HepG2 (cell line): ENCODE data around the gene EVA1A. TPM values are rescaled to one million over a fixed set of nuclear protein-coding genes. Genes with fewer than 3 reads are reported as not detected.
A peak's percentile ranks its signal among the peaks of the same experiment; 100 is the strongest.

Experiments used
- ATRX ChIP-seq: sonication (generic); formaldehyde crosslinking; IDR thresholded peaks from 2 replicates; pipeline ENCODE4 v1.4.0; 2020; ENCODE audit warnings: missing genetic modification reagents, borderline replicate concordance
- FOXK2 ChIP-seq: fragments of 450-650 bp; IDR thresholded peaks from 2 replicates; pipeline ENCODE4 v1.6.1; 2016
- JUN ChIP-seq: sonication (generic); formaldehyde crosslinking; IDR thresholded peaks from 2 replicates; pipeline ENCODE4 v1.4.0; 2020; ENCODE audit warnings: mild to moderate bottlenecking, missing genetic modification reagents
- LCORL ChIP-seq, 2 experiments: fragments of 450-650 bp in 1 of 2; sonication (generic) in 1 of 2; formaldehyde crosslinking in 1 of 2; IDR thresholded peaks; 2 replicates each; pipeline versions ENCODE4 v1.5.0 to v1.6.1; 2017 to 2020; ENCODE audit warnings: antibody characterized with exemption in 1 of 2, missing genetic modification reagents in 1 of 2
- MXI1 ChIP-seq: IDR thresholded peaks from 3 replicates; pipeline ENCODE4 v1.6.1; 2012; ENCODE audit warnings: low read depth, low read length, inconsistent platforms, borderline replicate concordance
- NBN ChIP-seq: fragments of 450-650 bp; conservative IDR thresholded peaks from 2 replicates; pipeline ENCODE4 v1.6.1; 2017
- NCOR1 ChIP-seq: fragments of 200-600 bp; sonication (generic); IDR thresholded peaks from 2 replicates; pipeline ENCODE4 v1.7.0; 2017; ENCODE audit warnings: antibody characterized with exemption, low read length, borderline replicate concordance
- PAX8 ChIP-seq: sonication (generic); formaldehyde crosslinking; IDR thresholded peaks from 2 replicates; pipeline ENCODE4 v1.8.0; 2022; ENCODE audit warnings: mild to moderate bottlenecking, missing genetic modification reagents, borderline replicate concordance
- RFX1 ChIP-seq: fragments of 450-650 bp; IDR thresholded peaks from 2 replicates; pipeline ENCODE4 v1.6.1; 2017
- SNRNP70 ChIP-seq: fragments of 200-400 bp; formaldehyde crosslinking; IDR thresholded peaks from 2 replicates; pipeline ENCODE4 v1.6.1; 2017; ENCODE audit warnings: mild to moderate bottlenecking, low read depth, low read length, moderate library complexity
- SP1 ChIP-seq, 2 experiments: fragments of 450-650 bp in 1 of 2; sonication (generic) in 1 of 2; formaldehyde crosslinking in 1 of 2; IDR thresholded peaks; 2 replicates each; pipeline versions ENCODE4 v1.4.0 to v1.6.1; 2016 to 2020; ENCODE audit warnings: missing genetic modification reagents in 1 of 2
- ZFP36L2 ChIP-seq: sonication (generic); formaldehyde crosslinking; IDR thresholded peaks from 2 replicates; pipeline ENCODE4 v1.4.0; 2020; ENCODE audit warnings: missing genetic modification reagents
- ZKSCAN1 ChIP-seq: fragments of 150-350 bp; IDR thresholded peaks from 2 replicates; pipeline ENCODE4 v1.6.1; 2014; ENCODE audit warnings: low read length
- ZMYM4 ChIP-seq: sonication (generic); formaldehyde crosslinking; IDR thresholded peaks from 2 replicates; pipeline ENCODE4 v1.8.1; 2023; ENCODE audit warnings: mild to moderate bottlenecking, missing genetic modification reagents
- ZNF224 ChIP-seq: sonication (generic); formaldehyde crosslinking; IDR thresholded peaks from 2 replicates; pipeline ENCODE4 v1.5.0; 2020; ENCODE audit warnings: mild to moderate bottlenecking, missing genetic modification reagents
- ZNF430 ChIP-seq: sonication (generic); formaldehyde crosslinking; IDR thresholded peaks from 2 replicates; pipeline ENCODE4 v1.9.0; 2021; ENCODE audit warnings: mild to moderate bottlenecking, missing genetic modification reagents
- ZNF546 ChIP-seq: sonication (generic); formaldehyde crosslinking; conservative IDR thresholded peaks from 2 replicates; pipeline ENCODE4 v1.8.1; 2023; ENCODE audit warnings: mild to moderate bottlenecking, missing genetic modification reagents
- ZNF564 ChIP-seq: sonication (generic); formaldehyde crosslinking; IDR thresholded peaks from 2 replicates; pipeline ENCODE4 v1.8.1; 2023; ENCODE audit warnings: mild to moderate bottlenecking, missing genetic modification reagents
- ZNF772 ChIP-seq: sonication (generic); formaldehyde crosslinking; IDR thresholded peaks from 2 replicates; pipeline ENCODE4 v1.5.0; 2020; ENCODE audit warnings: mild to moderate bottlenecking, missing genetic modification reagents
- polyA plus RNA-seq, 8 experiments: library from polyadenylated mRNA; depleted of rRNA in 3 of 8; stranded (reverse) in 7 of 8; unstranded in 1 of 8; fragments of >200 nt; fragmentation: Illumina TruSeq in 4 of 8; extraction: Trizol in 4 of 8; gene quantifications; 2 replicates each; pipeline versions ENCODE4 v1.2.1 to v1.2.3, GENCODE V29; 2011 to 2016; ENCODE audit warnings: low read depth in 4 of 8, missing spikeins in 1 of 8, mixed read lengths in 1 of 8; ENCODE audit not compliant: insufficient read depth in 1 of 8
- total RNA-seq, 5 experiments: library from RNA; depleted of rRNA; stranded (reverse); fragments of >200 nt; fragmentation: Illumina TruSeq; extraction: Trizol; gene quantifications; 2 replicates each; pipeline ENCODE4 v1.2.3, GENCODE V29; 2016; ENCODE audit warnings: low read depth in 1 of 5
- TF ChIP-seq, protein P1 (sequence below): sonication (generic); formaldehyde crosslinking; conservative IDR thresholded peaks from 2 replicates; pipeline ENCODE4 v1.8.1; 2023; ENCODE audit warnings: missing genetic modification reagents
- TF ChIP-seq, protein P2 (sequence below): sonication (generic); formaldehyde crosslinking; IDR thresholded peaks from 2 replicates; pipeline ENCODE4 v1.9.0; 2021; ENCODE audit warnings: missing genetic modification reagents, mild to moderate bottlenecking, borderline replicate concordance
- TF ChIP-seq, protein P3 (sequence below): sonication (generic); formaldehyde crosslinking; IDR thresholded peaks from 2 replicates; pipeline ENCODE4 v1.8.1; 2022; ENCODE audit warnings: mild to moderate bottlenecking, missing genetic modification reagents
- TF ChIP-seq, protein P4 (sequence below): sonication (generic); formaldehyde crosslinking; IDR thresholded peaks from 2 replicates; pipeline ENCODE4 v1.5.0; 2020; ENCODE audit warnings: mild to moderate bottlenecking, missing genetic modification reagents, moderate library complexity

Gene EVA1A
- total and polyA plus RNA-seq, 2 of the 13 experiments (the other 11 are each of a cell fraction or from before 2014, with no cell fraction given) = 57.5 to 57.8 TPM

DNA sequence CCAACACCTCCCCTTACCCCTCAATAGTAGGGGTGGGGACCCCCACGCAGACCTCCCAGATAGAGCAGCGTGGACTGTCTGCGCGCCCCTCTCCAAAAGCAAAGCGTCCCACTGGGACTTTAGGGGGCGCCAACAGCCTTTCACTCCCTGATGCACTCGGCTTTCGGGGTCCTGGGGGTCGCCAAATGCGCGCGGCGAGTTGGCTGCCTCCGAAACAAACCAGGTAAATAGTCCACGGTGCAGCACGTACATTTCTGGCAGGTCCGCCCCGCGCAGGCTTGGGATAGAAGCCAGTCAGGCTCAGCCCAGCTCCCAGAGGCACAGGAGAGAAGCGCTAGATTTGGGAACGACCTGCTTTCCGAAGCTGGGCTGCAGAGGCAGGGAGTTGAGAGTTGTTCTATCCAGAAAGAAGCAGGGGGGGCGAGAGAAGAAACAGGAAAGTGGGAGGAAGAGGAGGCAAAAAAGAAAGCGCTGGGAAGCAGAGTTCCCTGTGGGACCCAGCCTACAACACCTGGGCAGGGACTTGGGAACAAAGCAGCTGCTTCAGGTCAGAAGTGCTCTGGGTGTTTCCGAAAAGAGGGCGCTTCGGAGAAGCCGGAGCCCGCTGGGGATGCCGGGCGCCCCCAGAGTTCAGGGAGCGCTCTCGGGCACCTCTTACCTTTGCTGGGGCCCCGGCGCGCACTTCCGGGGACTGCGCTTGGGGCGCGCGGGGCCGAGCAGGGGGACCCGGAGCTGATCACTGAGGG lies 544 bp downstream of the EVA1A start (continued):
- TF ChIP-seq PAX8 (CRISPR knock-in tag) = no peak
- TF ChIP-seq ZNF772 (CRISPR knock-in tag) = no peak
- no peak for TF ChIP-seq NBN
- TF ChIP-seq NCOR1 = no peak
- no peak for TF ChIP-seq ZNF430 (CRISPR knock-in tag)
- no peak for TF ChIP-seq RFX1
- no peak for TF ChIP-seq ZNF546 (CRISPR knock-in tag)
- no peak; the same call in 1 of the 2 replicates for TF ChIP-seq ZNF224 (CRISPR knock-in tag)
- TF ChIP-seq ZFP36L2 (CRISPR knock-in tag) = no peak
- no peak; the same call in 1 of the 2 replicates for TF ChIP-seq ZNF564
- TF ChIP-seq SP1 (IDR thresholded peaks at IDR 0.05) = no peak
- no peak for TF ChIP-seq SP1 (CRISPR knock-in tag; IDR thresholded peaks at IDR 0.05)
- TF ChIP-seq, protein P1, sequence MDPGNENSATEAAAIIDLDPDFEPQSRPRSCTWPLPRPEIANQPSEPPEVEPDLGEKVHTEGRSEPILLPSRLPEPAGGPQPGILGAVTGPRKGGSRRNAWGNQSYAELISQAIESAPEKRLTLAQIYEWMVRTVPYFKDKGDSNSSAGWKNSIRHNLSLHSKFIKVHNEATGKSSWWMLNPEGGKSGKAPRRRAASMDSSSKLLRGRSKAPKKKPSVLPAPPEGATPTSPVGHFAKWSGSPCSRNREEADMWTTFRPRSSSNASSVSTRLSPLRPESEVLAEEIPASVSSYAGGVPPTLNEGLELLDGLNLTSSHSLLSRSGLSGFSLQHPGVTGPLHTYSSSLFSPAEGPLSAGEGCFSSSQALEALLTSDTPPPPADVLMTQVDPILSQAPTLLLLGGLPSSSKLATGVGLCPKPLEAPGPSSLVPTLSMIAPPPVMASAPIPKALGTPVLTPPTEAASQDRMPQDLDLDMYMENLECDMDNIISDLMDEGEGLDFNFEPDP = no peak
- TF ChIP-seq, protein P2, sequence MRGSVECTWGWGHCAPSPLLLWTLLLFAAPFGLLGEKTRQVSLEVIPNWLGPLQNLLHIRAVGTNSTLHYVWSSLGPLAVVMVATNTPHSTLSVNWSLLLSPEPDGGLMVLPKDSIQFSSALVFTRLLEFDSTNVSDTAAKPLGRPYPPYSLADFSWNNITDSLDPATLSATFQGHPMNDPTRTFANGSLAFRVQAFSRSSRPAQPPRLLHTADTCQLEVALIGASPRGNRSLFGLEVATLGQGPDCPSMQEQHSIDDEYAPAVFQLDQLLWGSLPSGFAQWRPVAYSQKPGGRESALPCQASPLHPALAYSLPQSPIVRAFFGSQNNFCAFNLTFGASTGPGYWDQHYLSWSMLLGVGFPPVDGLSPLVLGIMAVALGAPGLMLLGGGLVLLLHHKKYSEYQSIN (CRISPR knock-in tag) = 0 out of 2 replicates have a peak, but pooled peaks have one; percentile 50
- TF ChIP-seq MXI1 = no peak; the same call in 2 of the 3 replicates
- TF ChIP-seq FOXK2 = no peak
- TF ChIP-seq LCORL (IDR thresholded peaks at IDR 0.05) = no peak
- peak; percentile 39; the same call in 1 of the 2 replicates for TF ChIP-seq LCORL (CRISPR knock-in tag; IDR thresholded peaks at IDR 0.05)
- TF ChIP-seq, protein P3, sequence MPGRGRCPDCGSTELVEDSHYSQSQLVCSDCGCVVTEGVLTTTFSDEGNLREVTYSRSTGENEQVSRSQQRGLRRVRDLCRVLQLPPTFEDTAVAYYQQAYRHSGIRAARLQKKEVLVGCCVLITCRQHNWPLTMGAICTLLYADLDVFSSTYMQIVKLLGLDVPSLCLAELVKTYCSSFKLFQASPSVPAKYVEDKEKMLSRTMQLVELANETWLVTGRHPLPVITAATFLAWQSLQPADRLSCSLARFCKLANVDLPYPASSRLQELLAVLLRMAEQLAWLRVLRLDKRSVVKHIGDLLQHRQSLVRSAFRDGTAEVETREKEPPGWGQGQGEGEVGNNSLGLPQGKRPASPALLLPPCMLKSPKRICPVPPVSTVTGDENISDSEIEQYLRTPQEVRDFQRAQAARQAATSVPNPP (CRISPR knock-in tag) = no peak
- no peak for TF ChIP-seq SNRNP70
- TF ChIP-seq, protein P4, sequence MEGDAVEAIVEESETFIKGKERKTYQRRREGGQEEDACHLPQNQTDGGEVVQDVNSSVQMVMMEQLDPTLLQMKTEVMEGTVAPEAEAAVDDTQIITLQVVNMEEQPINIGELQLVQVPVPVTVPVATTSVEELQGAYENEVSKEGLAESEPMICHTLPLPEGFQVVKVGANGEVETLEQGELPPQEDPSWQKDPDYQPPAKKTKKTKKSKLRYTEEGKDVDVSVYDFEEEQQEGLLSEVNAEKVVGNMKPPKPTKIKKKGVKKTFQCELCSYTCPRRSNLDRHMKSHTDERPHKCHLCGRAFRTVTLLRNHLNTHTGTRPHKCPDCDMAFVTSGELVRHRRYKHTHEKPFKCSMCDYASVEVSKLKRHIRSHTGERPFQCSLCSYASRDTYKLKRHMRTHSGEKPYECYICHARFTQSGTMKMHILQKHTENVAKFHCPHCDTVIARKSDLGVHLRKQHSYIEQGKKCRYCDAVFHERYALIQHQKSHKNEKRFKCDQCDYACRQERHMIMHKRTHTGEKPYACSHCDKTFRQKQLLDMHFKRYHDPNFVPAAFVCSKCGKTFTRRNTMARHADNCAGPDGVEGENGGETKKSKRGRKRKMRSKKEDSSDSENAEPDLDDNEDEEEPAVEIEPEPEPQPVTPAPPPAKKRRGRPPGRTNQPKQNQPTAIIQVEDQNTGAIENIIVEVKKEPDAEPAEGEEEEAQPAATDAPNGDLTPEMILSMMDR (CRISPR knock-in tag) = peak; percentile 85
- TF ChIP-seq ZMYM4 (CRISPR knock-in tag) = peak; percentile 35; the same call in 1 of the 2 replicates
- TF ChIP-seq ZKSCAN1 = no peak
- no peak for TF ChIP-seq ATRX (CRISPR knock-in tag)
- TF ChIP-seq JUN (CRISPR knock-in tag) = no peak; the same call in 1 of the 2 replicates
